Coronary artery (tissue), 2 donors: ENCODE measurements around the gene HKDC1.
"Not testable (repeated sequence)": the region's sequence is repeated elsewhere in the genome, so short reads cannot be mapped to it uniquely, and the experiment has no call there.

ENCODE experiments used
- DNase-seq: peaks from one replicate; pipeline ENCODE4 v3.0.0-alpha.2; 2017; ENCODE audit warnings: low spot score
- H3K27ac ChIP-seq, 2 donors: fragments of 200-600 bp; sonication (generic); one replicate each; pipeline ENCODE4 v1.5.1; 2016 to 2019
- H3K4me3 ChIP-seq: fragments of 200-600 bp; sonication (generic); 2 replicates; pipeline ENCODE4 v1.5.1; 2016; ENCODE audit warnings: mild to moderate bottlenecking, moderate library complexity
- CTCF ChIP-seq: fragments of 200-600 bp; sonication (generic); IDR thresholded peaks from one replicate; pipeline ENCODE4 v1.5.1; 2019; ENCODE audit warnings: antibody characterized with exemption

The HKDC1 gene

GRCh38 chr10:69220041-69220451, at the start of gene HKDC1:
Gene HKDC1, plus strand, starts transcription at chr10:69220332. Its CDS starts 104 bp downstream, at chr10:69220436.
- no peak for TF ChIP-seq CTCF
- Histone ChIP-seq H3K4me3 (no peak within 1 kb of the TSS), H3K27ac (no peak within 1 kb of the TSS)
- no peak for DNase-seq

GRCh38 chr10:69172241-69172982, 47.7 kb upstream of the HKDC1 start:
- no peak for DNase-seq
- no peak overlapping the region for H3K4me3 ChIP-seq
- no peak for TF ChIP-seq CTCF
- no peak overlapping the region for H3K27ac ChIP-seq

GRCh38 chr10:69175326-69175725, 44.8 kb upstream of the HKDC1 start:
- not testable (repeated sequence) for DNase-seq, H3K27ac ChIP-seq, H3K4me3 ChIP-seq

- TF ChIP-seq CTCF: no peak
- H3K27ac ChIP-seq: no peak overlapping the region
Measured at GRCh38 chr10:69176823-69177222, 43.3 kb upstream of the HKDC1 start.

GRCh38 chr10:69179089-69179742, 40.9 kb upstream of the HKDC1 start:
- Histone ChIP-seq H3K4me3 (peak overlapping the region; percentile 94), H3K27ac (peak overlapping the region; percentile 82 to 93)
- no peak for DNase-seq
- no peak for TF ChIP-seq CTCF

More at GRCh38 chr10:69176823-69177222, 43.3 kb upstream of the HKDC1 start:
- DNase-seq: no peak
- no peak overlapping the region for H3K4me3 ChIP-seq

- H3K27ac ChIP-seq: peak within 1 kb of the TSS; percentile 82 to 93
- TF ChIP-seq CTCF: no peak
- peak; percentile 91 for DNase-seq
Measured at GRCh38 chr10:69179743-69180524, 40.2 kb upstream of the HKDC1 start, which contains the start of gene SUPV3L1. Gene SUPV3L1, plus strand, starts transcription at chr10:69180234. Its CDS starts 58 bp downstream, at chr10:69180292.

GRCh38 chr10:69180525-69181204, 39.5 kb upstream of the HKDC1 start:
- TF ChIP-seq CTCF: no peak
- peak overlapping the region; percentile 82 to 93 for H3K27ac ChIP-seq
- no peak for DNase-seq
- H3K4me3 ChIP-seq: peak overlapping the region; percentile 94

More at GRCh38 chr10:69179743-69180524, 40.2 kb upstream of the HKDC1 start, which contains the start of gene SUPV3L1:
- peak within 1 kb of the TSS; percentile 94 for H3K4me3 ChIP-seq
